ENCODE data around the gene AKAP1.

Gene AKAP1

GRCh38 chr17:57106836-57107497 is 21.9 kb downstream of the AKAP1 start:
- DNase-seq = no peak

GRCh38 chr17:57107498-57108101 is 22.6 kb downstream of the AKAP1 start:
- DNase-seq = no peak

GRCh38 chr17:57108671-57109392 is 23.8 kb downstream of the AKAP1 start:
- no peak for DNase-seq

- no peak for DNase-seq
Measured at GRCh38 chr17:57109393-57110151, 24.5 kb downstream of the AKAP1 start.

GRCh38 chr17:57110152-57110542 is 25.1 kb downstream of the AKAP1 start:
- DNase-seq = no peak

- DNase-seq = no peak
Measured at GRCh38 chr17:57110579-57111325, 25.7 kb downstream of the AKAP1 start.

- DNase-seq = no peak
Measured at GRCh38 chr17:57111386-57111785, 26.3 kb downstream of the AKAP1 start.

GRCh38 chr17:57113011-57113410 is 28.0 kb downstream of the AKAP1 start:
- no peak for DNase-seq

GRCh38 chr17:57113656-57114055 is 28.6 kb downstream of the AKAP1 start:
- no peak for DNase-seq

- peak; percentile 6 to 48 for DNase-seq
Measured at GRCh38 chr17:57114085-57114673, 29.1 kb downstream of the AKAP1 start.

GRCh38 chr17:57115377-57115776 is 30.3 kb downstream of the AKAP1 start:
- DNase-seq = no peak

GRCh38 chr17:57115916-57116315 is 30.9 kb downstream of the AKAP1 start:
- no peak for DNase-seq

- no peak for DNase-seq
Measured at GRCh38 chr17:57117798-57118197, 32.8 kb downstream of the AKAP1 start.

GRCh38 chr17:57120814-57121213 is 35.8 kb downstream of the AKAP1 start:
- DNase-seq = no peak

GRCh38 chr17:57121308-57122042 is 36.4 kb downstream of the AKAP1 start:
- DNase-seq = peak; percentile 10 to 59

- DNase-seq = no peak
Measured at GRCh38 chr17:57124053-57124452, 39.0 kb downstream of the AKAP1 start.

GRCh38 chr17:57125406-57125805 is 40.4 kb downstream of the AKAP1 start:
- no peak for DNase-seq

GRCh38 chr17:57125866-57126265 is 40.8 kb downstream of the AKAP1 start:
- no peak for DNase-seq

- peak; percentile 38 to 86 for DNase-seq
Measured at GRCh38 chr17:57130708-57131461, 45.8 kb downstream of the AKAP1 start.

- DNase-seq = peak in 1 of 2 experiments; percentile 49
Measured at GRCh38 chr17:57132663-57133062, 47.6 kb downstream of the AKAP1 start.

GRCh38 chr17:57133486-57133885 is 48.4 kb downstream of the AKAP1 start:
- peak; percentile 29 to 60 for DNase-seq

Data from NCI-H526 (cell line).